Activated CD4-positive, alpha-beta T cell treated with anti-CD3 and anti-CD28 coated beads for 36 hours (primary cell): Measurements from ENCODE around the gene U2AF1. TPM values are rescaled to one million over a fixed set of nuclear protein-coding genes. Genes with fewer than 3 reads are reported as not detected.
"Not testable (repeated sequence)": the region's sequence is repeated elsewhere in the genome, so short reads cannot be mapped to it uniquely, and the experiment has no call there.

ENCODE experiments used
- ATAC-seq: fragments of 200-7000 bp; cut with Tn5 transposase; one replicate; pipeline ENCODE4 v1.10.0; 2021; ENCODE audit warnings: mild to moderate bottlenecking, moderate library complexity
- CTCF ChIA-PET: fragments of 350-600 bp; sonication (Branson Sonifier 250); formaldehyde crosslinking; loops from one replicate; lab custom pipeline; 2021; ENCODE audit warnings: antibody characterized with exemption; lab: Charles Lee
- POLR2A ChIA-PET: fragments of 350-600 bp; sonication (Branson Sonifier 250); formaldehyde crosslinking; loops from one replicate; lab custom pipeline; 2021; ENCODE audit warnings: antibody characterized with exemption, inconsistent platforms; lab: Charles Lee
- DNase-seq: peaks from one replicate; pipeline ENCODE4 v3.0.0-alpha.2; 2020
- H3K27ac Mint-ChIP-seq: one replicate; pipeline ENCODE4 v1.8.0; 2021; ENCODE audit warnings: mixed read lengths
- H3K27me3 Mint-ChIP-seq: one replicate; pipeline ENCODE4 v1.8.0; 2021; ENCODE audit warnings: mixed read lengths
- H3K36me3 Mint-ChIP-seq: one replicate; pipeline ENCODE4 v1.8.0; 2021; ENCODE audit warnings: low read depth, mixed read lengths
- H3K4me1 Mint-ChIP-seq: one replicate; pipeline ENCODE4 v1.8.0; 2021; ENCODE audit warnings: mixed read lengths
- H3K4me3 Mint-ChIP-seq: one replicate; pipeline ENCODE4 v1.8.0; 2021; ENCODE audit warnings: mild to moderate bottlenecking, moderate library complexity, mixed read lengths
- H3K9me3 Mint-ChIP-seq: one replicate; pipeline ENCODE4 v1.8.0; 2021; ENCODE audit warnings: low read depth, mixed read lengths
- intact Hi-C, 2 experiments: fragments of 100-400 bp; cut with DNase I in 1 of 2; cut with micrococcal nuclease in 1 of 2; formaldehyde crosslinking; loops; one replicate each; pipeline versions ENCODE4 v1.14.2 to v1.15.1; 2022 to 2024; cut with DNase I, micrococcal nuclease
- total RNA-seq, 2 experiments: library from RNA; stranded (reverse); gene quantifications; one replicate each; pipeline ENCODE4 v1.2.3, GENCODE V29; 2021

Gene U2AF1
- total RNA-seq, 2 experiments from 2014 or later, result 5.3 to 199 TPM

- H3K9me3 Mint-ChIP-seq, CTCF ChIA-PET, H3K4me1 Mint-ChIP-seq, DNase-seq, H3K36me3 Mint-ChIP-seq, H3K27me3 Mint-ChIP-seq, POLR2A ChIA-PET, intact Hi-C loops, H3K4me3 Mint-ChIP-seq, H3K27ac Mint-ChIP-seq: not testable (repeated sequence)
- peak; percentile 66 for ATAC-seq
These were observed 32.0 kb downstream of the U2AF1 start, which contains the start of gene CBS for GRCh38 chr21:43075170-43076022. CBS (minus strand) TSS chr21:43075835; CDS start chr21:43072193, 3,642 bp downstream.

- CTCF ChIA-PET, intact Hi-C loops: not testable (repeated sequence)
- ATAC-seq, result peak; percentile 43
These were observed 32.8 kb downstream of the U2AF1 start for GRCh38 chr21:43074401-43075169.

GRCh38 chr21:43072742-43073141 lies 34.6 kb downstream of the U2AF1 start:
- H3K36me3 Mint-ChIP-seq, intact Hi-C loops, H3K27ac Mint-ChIP-seq, CTCF ChIA-PET, DNase-seq, H3K4me3 Mint-ChIP-seq, ATAC-seq, H3K27me3 Mint-ChIP-seq, H3K4me1 Mint-ChIP-seq, POLR2A ChIA-PET, H3K9me3 Mint-ChIP-seq: not testable (repeated sequence)

More at GRCh38 chr21:43074401-43075169, 32.8 kb downstream of the U2AF1 start:
- H3K27me3 Mint-ChIP-seq, H3K4me3 Mint-ChIP-seq, H3K27ac Mint-ChIP-seq, H3K9me3 Mint-ChIP-seq, H3K4me1 Mint-ChIP-seq, H3K36me3 Mint-ChIP-seq, DNase-seq, POLR2A ChIA-PET: not testable (repeated sequence)

- DNase-seq, H3K9me3 Mint-ChIP-seq, intact Hi-C loops, ATAC-seq, H3K36me3 Mint-ChIP-seq, CTCF ChIA-PET, H3K27me3 Mint-ChIP-seq, POLR2A ChIA-PET, H3K27ac Mint-ChIP-seq, H3K4me1 Mint-ChIP-seq, H3K4me3 Mint-ChIP-seq: not testable (repeated sequence)
These were observed 37.7 kb downstream of the U2AF1 start for GRCh38 chr21:43069682-43070081.

- H3K4me3 Mint-ChIP-seq, intact Hi-C loops, H3K9me3 Mint-ChIP-seq, H3K27me3 Mint-ChIP-seq, CTCF ChIA-PET, H3K27ac Mint-ChIP-seq, H3K36me3 Mint-ChIP-seq, DNase-seq, POLR2A ChIA-PET, ATAC-seq, H3K4me1 Mint-ChIP-seq: not testable (repeated sequence)
These were observed 39.3 kb downstream of the U2AF1 start for GRCh38 chr21:43068065-43068464.

- H3K9me3 Mint-ChIP-seq, H3K4me1 Mint-ChIP-seq, H3K4me3 Mint-ChIP-seq, H3K27me3 Mint-ChIP-seq, DNase-seq, CTCF ChIA-PET, ATAC-seq, POLR2A ChIA-PET, H3K36me3 Mint-ChIP-seq, intact Hi-C loops, H3K27ac Mint-ChIP-seq: not testable (repeated sequence)
These were observed 40.7 kb downstream of the U2AF1 start for GRCh38 chr21:43066690-43067089.

- H3K4me3 Mint-ChIP-seq, H3K4me1 Mint-ChIP-seq: not testable (repeated sequence)
These were observed 41.4 kb downstream of the U2AF1 start for GRCh38 chr21:43065991-43066390.

GRCh38 chr21:43064265-43064917 lies 43.0 kb downstream of the U2AF1 start:
- H3K36me3 Mint-ChIP-seq, H3K27ac Mint-ChIP-seq, DNase-seq, CTCF ChIA-PET, H3K4me3 Mint-ChIP-seq, intact Hi-C loops, H3K9me3 Mint-ChIP-seq, ATAC-seq, H3K4me1 Mint-ChIP-seq, POLR2A ChIA-PET, H3K27me3 Mint-ChIP-seq: not testable (repeated sequence)

More at GRCh38 chr21:43065991-43066390, 41.4 kb downstream of the U2AF1 start:
- H3K27ac Mint-ChIP-seq, CTCF ChIA-PET, DNase-seq, intact Hi-C loops, H3K9me3 Mint-ChIP-seq, ATAC-seq, H3K36me3 Mint-ChIP-seq, POLR2A ChIA-PET, H3K27me3 Mint-ChIP-seq: not testable (repeated sequence)

- CTCF ChIA-PET, H3K36me3 Mint-ChIP-seq, POLR2A ChIA-PET, H3K27ac Mint-ChIP-seq, H3K4me3 Mint-ChIP-seq, intact Hi-C loops, H3K27me3 Mint-ChIP-seq, ATAC-seq, DNase-seq, H3K4me1 Mint-ChIP-seq, H3K9me3 Mint-ChIP-seq: not testable (repeated sequence)
These were observed 44.3 kb downstream of the U2AF1 start for GRCh38 chr21:43062955-43063664.

GRCh38 chr21:43053112-43053511 lies 54.3 kb downstream of the U2AF1 start:
- H3K27me3 Mint-ChIP-seq, DNase-seq, POLR2A ChIA-PET, H3K36me3 Mint-ChIP-seq, H3K4me3 Mint-ChIP-seq, CTCF ChIA-PET, H3K27ac Mint-ChIP-seq, ATAC-seq, intact Hi-C loops, H3K9me3 Mint-ChIP-seq, H3K4me1 Mint-ChIP-seq: not testable (repeated sequence)
